Mesodermal cell (in vitro differentiated cells): Measurements from ENCODE around the gene UPP1.
"Not testable (repeated sequence)": the region's sequence is repeated elsewhere in the genome, so short reads cannot be mapped to it uniquely, and the experiment has no call there.

Source experiments
- H3K27ac ChIP-seq: 2 replicates; pipeline ENCODE4 v1.7.0; 2013; ENCODE audit warnings: mild to moderate bottlenecking, low read depth, low read length, moderate library complexity; ENCODE audit not compliant: severe bottlenecking
- H3K36me3 ChIP-seq: 2 replicates; pipeline ENCODE4 v1.7.1; 2013; ENCODE audit warnings: mild to moderate bottlenecking, low read length, moderate library complexity; ENCODE audit not compliant: control insufficient read depth, insufficient read depth
- H3K4me1 ChIP-seq: one replicate; pipeline ENCODE4 v1.7.1; 2013; ENCODE audit warnings: mild to moderate bottlenecking, low read length; ENCODE audit not compliant: insufficient read depth, control insufficient read depth, poor library complexity, severe bottlenecking
- H3K4me3 ChIP-seq: 2 replicates; pipeline ENCODE4 v1.7.0; 2013; ENCODE audit warnings: low read length, control low read depth, mild to moderate bottlenecking; ENCODE audit not compliant: insufficient read depth, poor library complexity, severe bottlenecking; ENCODE audit errors: extremely low read depth
- H3K9me3 ChIP-seq: 2 replicates; pipeline ENCODE4 v1.7.1; 2013; ENCODE audit warnings: mild to moderate bottlenecking, low read length, moderate library complexity; ENCODE audit not compliant: control insufficient read depth
- WGBS, 2 experiments: methylation state at CpG; one replicate each; pipeline ENCODE4 v1.1.5; 2013; ENCODE audit warnings: missing lambda C conversion rate in 2 of 2; ENCODE audit not compliant: insufficient coverage in 2 of 2; 5-methylcytosine and 5-hydroxymethylcytosine counted together

Gene UPP1

GRCh38 chr7:48139459-48139858 is 50.4 kb downstream of the UPP1 start:
- no peaks in the 10 kb centered on the region for H3K36me3 ChIP-seq
- no peak overlapping the region for H3K4me3 ChIP-seq
- no peaks in the 10 kb centered on the region for H3K4me1 ChIP-seq
- H3K27ac ChIP-seq = no peak overlapping the region
- 88 to 92% methylated on average over 2 of the region's 3 CpGs for WGBS, 2 experiments
- H3K9me3 ChIP-seq = no peaks in the 10 kb centered on the region

GRCh38 chr7:48140001-48140681 is 51.1 kb downstream of the UPP1 start:
- Histone ChIP-seq H3K27ac (no peak overlapping the region), H3K4me1 (no peaks in the 10 kb centered on the region), H3K36me3 (no peaks in the 10 kb centered on the region), H3K4me3 (no peak overlapping the region), H3K9me3 (no peaks in the 10 kb centered on the region)
- WGBS, 2 experiments = 78 to 88% methylated on average over 6 to 7 of the region's 7 CpGs

- Histone ChIP-seq H3K36me3 (no peaks in the 10 kb centered on the region), H3K27ac (no peak overlapping the region), H3K4me1 (no peaks in the 10 kb centered on the region), H3K4me3 (no peak overlapping the region), H3K9me3 (no peaks in the 10 kb centered on the region)
- no CpG with 5 or more reads among the region's 1 CpG for WGBS, 2 experiments
Observed at GRCh38 chr7:48141521-48141920, 52.5 kb downstream of the UPP1 start.

- H3K36me3 ChIP-seq = no peaks in the 10 kb centered on the region
- no peak overlapping the region for H3K27ac ChIP-seq
- 87 to 98% methylated on average over 3 to 4 of the region's 4 CpGs for WGBS, 2 experiments
- H3K4me3 ChIP-seq = no peak overlapping the region
- no peaks in the 10 kb centered on the region for H3K4me1 ChIP-seq
- no peaks in the 10 kb centered on the region for H3K9me3 ChIP-seq
Observed at GRCh38 chr7:48144291-48144768, 55.3 kb downstream of the UPP1 start.

GRCh38 chr7:48147078-48147591 is 58.1 kb downstream of the UPP1 start:
- no peaks in the 10 kb centered on the region for H3K36me3 ChIP-seq
- WGBS, 2 experiments = 88 to 100% methylated on average over 4 of the region's 4 CpGs
- H3K4me3 ChIP-seq = no peak overlapping the region
- no peaks in the 10 kb centered on the region for H3K9me3 ChIP-seq
- no peaks in the 10 kb centered on the region for H3K4me1 ChIP-seq
- no peak overlapping the region for H3K27ac ChIP-seq

- WGBS, 2 experiments = 85 to 89% methylated on average over 4 to 6 of the region's 7 CpGs
- not testable (repeated sequence) for H3K4me3 ChIP-seq, H3K4me1 ChIP-seq
Observed at GRCh38 chr7:48147690-48148089, 58.6 kb downstream of the UPP1 start.

GRCh38 chr7:48148311-48148710 is 59.2 kb downstream of the UPP1 start:
- Histone ChIP-seq H3K27ac (no peak overlapping the region), H3K4me1 (no peaks in the 10 kb centered on the region), H3K9me3 (no peaks in the 10 kb centered on the region), H3K4me3 (no peak overlapping the region), H3K36me3 (no peaks in the 10 kb centered on the region)
- 73 to 100% methylated on average over 1 to 2 of the region's 2 CpGs for whole genome bisulfite sequencing, 2 experiments

More at GRCh38 chr7:48147690-48148089, 58.6 kb downstream of the UPP1 start:
- not testable (repeated sequence) for H3K27ac ChIP-seq, H3K36me3 ChIP-seq, H3K9me3 ChIP-seq

- Histone ChIP-seq H3K36me3 (no peaks in the 10 kb centered on the region), H3K9me3 (no peaks in the 10 kb centered on the region), H3K4me1 (no peaks in the 10 kb centered on the region), H3K27ac (no peak overlapping the region), H3K4me3 (no peak overlapping the region)
Observed at GRCh38 chr7:48149058-48149457, 60.0 kb downstream of the UPP1 start.

GRCh38 chr7:48150086-48150485 is 61.0 kb downstream of the UPP1 start:
- H3K36me3 ChIP-seq = no peaks in the 10 kb centered on the region
- H3K4me3 ChIP-seq = no peak overlapping the region
- H3K9me3 ChIP-seq = no peaks in the 10 kb centered on the region
- 90 to 100% methylated on average over 2 to 3 of the region's 3 CpGs for WGBS, 2 experiments
- H3K27ac ChIP-seq = no peak overlapping the region
- no peaks in the 10 kb centered on the region for H3K4me1 ChIP-seq

GRCh38 chr7:48154792-48155413 is 65.8 kb downstream of the UPP1 start:
- Histone ChIP-seq H3K4me3 (no peak overlapping the region), H3K27ac (no peak overlapping the region), H3K4me1 (peaks cover 8% of the 10 kb centered on the region), H3K9me3 (no peaks in the 10 kb centered on the region), H3K36me3 (no peaks in the 10 kb centered on the region)
- 83% methylated on average over 5 to 6 of the region's 8 CpGs for WGBS, 2 experiments
